HEK293 (cell line): ENCODE results near the gene GABRB2.

Experiments
- CTCF ChIP-seq: fragments of 450-650 bp; formaldehyde crosslinking; IDR thresholded peaks from 2 replicates; pipeline ENCODE4 v1.5.1; 2016; ENCODE audit warnings: missing biosample characterization, missing genetic modification characterization
- GFI1B ChIP-seq: fragments of 450-650 bp; formaldehyde crosslinking; IDR thresholded peaks from 2 replicates; pipeline ENCODE4 v1.5.1; 2016; ENCODE audit warnings: missing biosample characterization, missing genetic modification characterization
- KLF16 ChIP-seq: fragments of 450-650 bp; formaldehyde crosslinking; IDR thresholded peaks from 2 replicates; pipeline ENCODE4 v1.5.1; 2017; ENCODE audit warnings: missing biosample characterization, missing genetic modification characterization
- REST ChIP-seq: fragments of 450-650 bp; formaldehyde crosslinking; IDR thresholded peaks from 2 replicates; pipeline ENCODE4 v1.5.1; 2016; ENCODE audit warnings: missing biosample characterization, missing genetic modification characterization
- ZBTB1 ChIP-seq: fragments of 450-650 bp; formaldehyde crosslinking; IDR thresholded peaks from 2 replicates; pipeline ENCODE4 v1.5.1; 2016; ENCODE audit warnings: missing biosample characterization, missing genetic modification characterization
- ZBTB17 ChIP-seq: fragments of 450-650 bp; formaldehyde crosslinking; IDR thresholded peaks from 2 replicates; pipeline ENCODE4 v1.5.1; 2016; ENCODE audit warnings: missing biosample characterization, missing genetic modification characterization
- ZNF121 ChIP-seq: fragments of 450-650 bp; formaldehyde crosslinking; IDR thresholded peaks from 2 replicates; pipeline ENCODE4 v1.5.1; 2016; ENCODE audit warnings: missing biosample characterization, missing genetic modification characterization
- ZNF221 ChIP-seq: fragments of 450-650 bp; formaldehyde crosslinking; IDR thresholded peaks from 2 replicates; pipeline ENCODE4 v1.5.1; 2017; ENCODE audit warnings: missing biosample characterization, missing genetic modification characterization, borderline replicate concordance
- ZNF423 ChIP-seq: fragments of 450-650 bp; formaldehyde crosslinking; IDR thresholded peaks from 2 replicates; pipeline ENCODE4 v1.5.1; 2016; ENCODE audit warnings: missing biosample characterization, missing genetic modification characterization
- ZNF518A ChIP-seq: fragments of 450-650 bp; formaldehyde crosslinking; conservative IDR thresholded peaks from 2 replicates; pipeline ENCODE4 v1.5.1; 2016; ENCODE audit warnings: low read depth, missing biosample characterization, missing genetic modification characterization
- ZNF530 ChIP-seq: fragments of 450-650 bp; formaldehyde crosslinking; IDR thresholded peaks from 2 replicates; pipeline ENCODE4 v1.5.1; 2016; ENCODE audit warnings: low read depth, missing biosample characterization, missing genetic modification characterization
- ZNF600 ChIP-seq: fragments of 450-650 bp; formaldehyde crosslinking; IDR thresholded peaks from 2 replicates; pipeline ENCODE4 v1.5.1; 2016; ENCODE audit warnings: missing biosample characterization, missing genetic modification characterization
- TF ChIP-seq, protein P1 (sequence below): sonication (generic); formaldehyde crosslinking; IDR thresholded peaks from 2 replicates; pipeline ENCODE4 v1.8.1; 2022; ENCODE audit warnings: mild to moderate bottlenecking, moderate library complexity, missing genetic modification reagents

DNA sequence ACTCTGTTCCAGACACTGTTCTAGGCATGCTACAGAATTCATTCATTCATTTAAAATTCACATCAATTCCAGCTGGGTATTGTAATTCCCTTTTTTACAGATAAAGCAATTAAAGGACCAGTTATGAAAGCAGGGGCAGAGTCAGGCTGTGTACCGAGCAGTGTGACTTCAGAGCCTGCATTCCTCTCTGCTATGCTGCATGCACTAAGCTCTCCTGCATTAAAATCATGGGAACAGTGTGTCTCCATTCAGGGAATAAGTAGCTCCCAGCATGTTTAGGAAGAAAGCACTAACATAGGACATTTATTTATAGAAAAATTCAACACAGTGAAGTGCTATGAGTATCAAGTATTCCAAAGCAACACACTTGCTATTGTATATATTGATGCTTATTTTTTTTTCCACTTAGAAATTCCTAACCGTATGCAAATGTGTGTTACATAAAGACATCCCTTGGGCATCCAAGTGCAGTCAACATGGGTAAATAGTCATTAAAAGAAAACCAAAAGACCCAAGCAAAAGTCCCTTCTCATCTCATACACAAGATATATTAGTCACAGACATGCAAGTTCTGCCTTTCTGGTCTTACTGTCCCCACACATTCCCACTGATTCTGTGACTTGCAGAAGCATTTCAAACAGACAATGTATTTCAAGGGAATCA lies 173.7 kb downstream of the GABRB2 start:
- no peak for TF ChIP-seq CTCF (tag by site-specific recombination)
- no peak for TF ChIP-seq GFI1B (tag by site-specific recombination)
- no peak for TF ChIP-seq ZBTB1 (tag by site-specific recombination)
- TF ChIP-seq ZNF423 (tag by site-specific recombination) = no peak
- TF ChIP-seq ZNF121 (tag by site-specific recombination) = no peak
- no peak for TF ChIP-seq ZNF530
- TF ChIP-seq ZBTB17 = no peak
- TF ChIP-seq ZNF600 (tag by site-specific recombination) = no peak
- no peak for TF ChIP-seq REST (tag by site-specific recombination)
- no peak for TF ChIP-seq KLF16 (tag by site-specific recombination)
- TF ChIP-seq ZNF518A (tag by site-specific recombination) = no peak
- TF ChIP-seq, protein P1, sequence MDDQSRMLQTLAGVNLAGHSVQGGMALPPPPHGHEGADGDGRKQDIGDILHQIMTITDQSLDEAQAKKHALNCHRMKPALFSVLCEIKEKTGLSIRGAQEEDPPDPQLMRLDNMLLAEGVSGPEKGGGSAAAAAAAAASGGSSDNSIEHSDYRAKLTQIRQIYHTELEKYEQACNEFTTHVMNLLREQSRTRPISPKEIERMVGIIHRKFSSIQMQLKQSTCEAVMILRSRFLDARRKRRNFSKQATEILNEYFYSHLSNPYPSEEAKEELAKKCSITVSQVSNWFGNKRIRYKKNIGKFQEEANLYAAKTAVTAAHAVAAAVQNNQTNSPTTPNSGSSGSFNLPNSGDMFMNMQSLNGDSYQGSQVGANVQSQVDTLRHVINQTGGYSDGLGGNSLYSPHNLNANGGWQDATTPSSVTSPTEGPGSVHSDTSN (CRISPR knock-in tag) = no peak
- TF ChIP-seq ZNF221 (tag by site-specific recombination) = no peak
